H1 (cell line): ENCODE data around the gene ROPN1. TPM values are rescaled to one million over a fixed set of nuclear protein-coding genes. Genes with fewer than 3 reads are reported as not detected.

Experiments
- CTCF ChIA-PET: fragments of 300-600 bp; sonication (Branson Sonifier 250); formaldehyde crosslinking; loops from one replicate; lab custom pipeline; 2021; ENCODE audit not compliant: partially characterized antibody; lab: Charles Lee
- POLR2A ChIA-PET: fragments of 300-600 bp; sonication (Branson Sonifier 250); formaldehyde crosslinking; loops from one replicate; lab custom pipeline; 2021; ENCODE audit warnings: inconsistent platforms; ENCODE audit not compliant: partially characterized antibody; lab: Charles Lee
- DNase-seq, 2 experiments: peaks; one replicate each; pipeline versions ENCODE4 v3.0.0 to v3.0.0-alpha.2; 2010 to 2022; ENCODE audit warnings: low spot score in 2 of 2, low read depth in 1 of 2, mixed read lengths in 1 of 2
- FAIRE-seq: peaks from 2 replicates; lab custom pipeline; 2011; peaks lifted over from hg19 to GRCh38; lab: Jason Lieb, UNC
- H2AFZ ChIP-seq: 2 replicates; pipeline ENCODE4 v1.8.1; 2012; ENCODE audit warnings: low read length, inconsistent platforms
- H2AK5ac ChIP-seq: 2 replicates; pipeline ENCODE4 v1.6.1; 2013; ENCODE audit warnings: low read depth, low read length
- H2BK120ac ChIP-seq: replicated peaks from 2 replicates; pipeline ENCODE3; 2013; ENCODE audit warnings: low read depth, low read length, inconsistent platforms
- H2BK12ac ChIP-seq: 2 replicates; pipeline ENCODE4 v1.6.1; 2013; ENCODE audit warnings: low read depth, low read length
- H2BK15ac ChIP-seq: 2 replicates; pipeline ENCODE4 v1.6.1; 2013; ENCODE audit warnings: low read length
- H2BK20ac ChIP-seq: 2 replicates; pipeline ENCODE4 v1.6.1; 2013; ENCODE audit warnings: low read length
- H2BK5ac ChIP-seq: 2 replicates; pipeline ENCODE4 v1.6.1; 2013; ENCODE audit warnings: low read depth, low read length
- H3K14ac ChIP-seq: 2 replicates; pipeline ENCODE4 v1.6.1; 2013; ENCODE audit warnings: inconsistent platforms; ENCODE audit not compliant: insufficient read length
- H3K18ac ChIP-seq: 2 replicates; pipeline ENCODE4 v1.6.1; 2013; ENCODE audit warnings: low read length; ENCODE audit errors: extremely low read depth
- H3K23ac ChIP-seq: 2 replicates; pipeline ENCODE4 v1.6.1; 2013; ENCODE audit warnings: inconsistent platforms; ENCODE audit not compliant: insufficient read length
- H3K23me2 ChIP-seq: 2 replicates; pipeline ENCODE4 v1.6.1; 2013; ENCODE audit warnings: low read depth, low read length
- H3K27ac ChIP-seq: 2 replicates; pipeline ENCODE4 v1.6.1; 2011; ENCODE audit warnings: low read depth, low read length, inconsistent platforms
- H3K27me3 ChIP-seq, 4 experiments: replicated peaks in 1 of 4; 1 replicate in 1 of 4; 2 replicates in 3 of 4; pipeline versions ENCODE4 v1.6.1 to v1.8.1; 2011 to 2013; ENCODE audit warnings: low read length in 3 of 4, mild to moderate bottlenecking in 3 of 4, inconsistent platforms in 2 of 4, mixed read lengths in 2 of 4, moderate library complexity in 1 of 4; ENCODE audit not compliant: control insufficient read depth in 3 of 4, insufficient read depth in 3 of 4; ENCODE audit errors: extremely low read depth in 1 of 4
- H3K36me3 ChIP-seq, 4 experiments: 2 replicates each; pipeline versions ENCODE4 v1.6.1 to v1.8.1; 2011 to 2013; ENCODE audit warnings: mild to moderate bottlenecking in 4 of 4, low read length in 3 of 4, moderate library complexity in 2 of 4, control low read depth in 1 of 4, inconsistent platforms in 1 of 4; ENCODE audit not compliant: insufficient read depth in 4 of 4, control insufficient read depth in 2 of 4
- H3K4ac ChIP-seq: replicated peaks from 2 replicates; pipeline ENCODE3; 2013; ENCODE audit warnings: low read length, low read depth, mixed read lengths, inconsistent platforms; ENCODE audit not compliant: insufficient read length
- H3K4me1 ChIP-seq, 4 experiments: replicated peaks in 1 of 4; 1 replicate in 1 of 4; 2 replicates in 3 of 4; pipeline versions ENCODE4 v1.6.1 to v1.8.1; 2011 to 2013; ENCODE audit warnings: low read length in 3 of 4, inconsistent platforms in 2 of 4, mixed read lengths in 1 of 4; ENCODE audit not compliant: insufficient read depth in 4 of 4, control insufficient read depth in 3 of 4
- H3K4me2 ChIP-seq, 2 experiments: 2 replicates each; pipeline versions ENCODE4 v1.6.1 to v1.8.1; 2011 to 2013; ENCODE audit warnings: low read depth in 2 of 2, low read length in 2 of 2, control low read depth in 1 of 2, inconsistent platforms in 1 of 2, mild to moderate bottlenecking in 1 of 2; ENCODE audit not compliant: insufficient read depth in 1 of 2
- H3K4me3 ChIP-seq, 4 experiments: fragments of 200-600, 300-600 bp in 1 of 4; sonication (generic), shearing (Covaris generic), sonication (Bioruptor Twin) in 1 of 4; 2 replicates each; pipeline versions ENCODE4 v1.5.1 to v1.8.1; 2011 to 2016; ENCODE audit warnings: low read length in 4 of 4, low read depth in 3 of 4, control low read depth in 2 of 4, inconsistent platforms in 2 of 4, mild to moderate bottlenecking in 2 of 4, mixed read lengths in 1 of 4, moderate library complexity in 1 of 4; ENCODE audit not compliant: insufficient read depth in 2 of 4; ENCODE audit errors: extremely low read depth in 1 of 4
- H3K56ac ChIP-seq: replicated peaks from 2 replicates; pipeline ENCODE3; 2013; ENCODE audit warnings: low read depth, mild to moderate bottlenecking, mixed read lengths, low read length, inconsistent platforms; ENCODE audit not compliant: insufficient read length
- H3K79me1 ChIP-seq: 2 replicates; pipeline ENCODE4 v1.6.1; 2013; ENCODE audit warnings: low read depth, low read length, control low read depth
- H3K79me2 ChIP-seq, 2 experiments: 2 replicates each; pipeline versions ENCODE4 v1.6.1 to v1.8.1; 2012 to 2013; ENCODE audit warnings: low read length in 2 of 2, mild to moderate bottlenecking in 2 of 2, inconsistent platforms in 1 of 2; ENCODE audit not compliant: insufficient read depth in 2 of 2, control insufficient read depth in 1 of 2
- H3K9ac ChIP-seq, 4 experiments: replicated peaks in 1 of 4; 1 replicate in 1 of 4; 2 replicates in 3 of 4; pipeline versions ENCODE4 v1.6.1 to v1.8.1; 2011 to 2013; ENCODE audit warnings: low read depth in 3 of 4, low read length in 3 of 4, control low read depth in 2 of 4, mild to moderate bottlenecking in 2 of 4, moderate library complexity in 2 of 4, inconsistent platforms in 1 of 4; ENCODE audit errors: extremely low read depth in 1 of 4
- H3K9me3 ChIP-seq, 2 experiments: 2 replicates each; pipeline versions ENCODE4 v1.6.1 to v1.8.1; 2012 to 2013; ENCODE audit warnings: mild to moderate bottlenecking in 2 of 2, moderate library complexity in 2 of 2, control low read depth in 1 of 2, inconsistent platforms in 1 of 2, low read depth in 1 of 2, low read length in 1 of 2, mixed read lengths in 1 of 2; ENCODE audit not compliant: insufficient read depth in 2 of 2
- H4K20me1 ChIP-seq, 2 experiments: replicated peaks in 1 of 2; 2 replicates each; pipeline versions ENCODE3 to v1.8.1; 2011 to 2013; ENCODE audit warnings: inconsistent platforms in 2 of 2, low read length in 2 of 2, mild to moderate bottlenecking in 1 of 2; ENCODE audit not compliant: insufficient read depth in 2 of 2, control insufficient read depth in 1 of 2
- H4K5ac ChIP-seq: 2 replicates; pipeline ENCODE4 v1.6.1; 2013; ENCODE audit warnings: low read length, low read depth, mixed read lengths, inconsistent platforms; ENCODE audit not compliant: insufficient read length
- H4K8ac ChIP-seq: 2 replicates; pipeline ENCODE4 v1.8.0; 2013; ENCODE audit warnings: mild to moderate bottlenecking, moderate library complexity, low read length, inconsistent platforms; ENCODE audit not compliant: insufficient read depth; ENCODE audit errors: extremely low read depth
- H4K91ac ChIP-seq: replicated peaks from 2 replicates; pipeline ENCODE3; 2013; ENCODE audit warnings: low read length, mixed read lengths, inconsistent platforms; ENCODE audit not compliant: insufficient read length
- ASH2L ChIP-seq: fragments of 200-600, 300-600 bp; sonication (generic); IDR thresholded peaks from one replicate; pipeline ENCODE4 v1.7.1; 2017; ENCODE audit warnings: low read length
- CEBPB ChIP-seq: IDR thresholded peaks from 2 replicates; pipeline ENCODE4 v1.6.1; 2012; ENCODE audit warnings: low read depth, low read length
- CHD1 ChIP-seq: IDR thresholded peaks from 2 replicates; pipeline ENCODE4 v1.6.1; 2012; ENCODE audit warnings: low read depth, low read length, improper control_type of control experiment
- HDAC2 ChIP-seq, 2 experiments: fragments of 300-600 bp in 1 of 2; sonication (generic) in 1 of 2; IDR thresholded peaks; 2 replicates each; pipeline ENCODE4 v1.6.1; 2011 to 2012; ENCODE audit warnings: low read depth in 2 of 2, low read length in 2 of 2, mild to moderate bottlenecking in 2 of 2, moderate library complexity in 2 of 2, borderline replicate concordance in 1 of 2, inconsistent platforms in 1 of 2
- KDM4A ChIP-seq: IDR thresholded peaks from one replicate; pipeline ENCODE4 v1.7.1; 2012; ENCODE audit warnings: low read depth, mild to moderate bottlenecking, moderate library complexity, low read length, inconsistent platforms; ENCODE audit not compliant: severe bottlenecking
- MAFK ChIP-seq: IDR thresholded peaks from 2 replicates; pipeline ENCODE4 v1.6.1; 2012; ENCODE audit warnings: low read depth, mild to moderate bottlenecking, improper control_type of control experiment, low read length
- RXRA ChIP-seq: IDR thresholded peaks from 2 replicates; pipeline ENCODE4 v1.6.1; 2011; ENCODE audit warnings: low read depth, mild to moderate bottlenecking, low read length, moderate library complexity; ENCODE audit not compliant: insufficient read depth
- SAP30 ChIP-seq: fragments of 300-600 bp; sonication (generic); IDR thresholded peaks from 2 replicates; pipeline ENCODE4 v1.7.1; 2012; ENCODE audit warnings: low read length, moderate library complexity, mild to moderate bottlenecking, inconsistent platforms; ENCODE audit not compliant: insufficient read depth, insufficient replicate concordance
- SIN3A ChIP-seq, 2 experiments: IDR thresholded peaks in 1 of 2; conservative IDR thresholded peaks in 1 of 2; 2 replicates each; pipeline ENCODE4 v1.6.1; 2011 to 2012; ENCODE audit warnings: low read length in 2 of 2, improper control_type of control experiment in 1 of 2, low read depth in 1 of 2, mild to moderate bottlenecking in 1 of 2
- SIX5 ChIP-seq: IDR thresholded peaks from 2 replicates; pipeline ENCODE4 v1.6.1; 2011; ENCODE audit warnings: mild to moderate bottlenecking, low read depth, low read length
- SP1 ChIP-seq: IDR thresholded peaks from 2 replicates; pipeline ENCODE4 v1.6.1; 2011; ENCODE audit warnings: low read depth, low read length
- WGBS, 2 experiments: shearing (Covaris generic) in 1 of 2; methylation state at CpG; one replicate each; pipeline versions ENCODE4 v1.1.6 to v1.1.7; 2013 to 2015; ENCODE audit warnings: low lambda C conversion rate in 2 of 2, mixed read lengths in 2 of 2, inconsistent platforms in 1 of 2, low coverage in 1 of 2, missing lambda C conversion rate in 1 of 2; ENCODE audit not compliant: insufficient replicate concordance in 2 of 2, insufficient coverage in 1 of 2, insufficient read length in 1 of 2; ENCODE audit errors: extremely low coverage in 1 of 2, missing lambda C conversion rate in 1 of 2; 5-methylcytosine and 5-hydroxymethylcytosine counted together
- polyA plus RNA-seq, 7 experiments: library from polyadenylated mRNA; depleted of rRNA in 3 of 7; stranded (reverse) in 5 of 7; unstranded in 2 of 7; fragments of >200 nt in 5 of 7; fragments of 200-250 nt in 2 of 7; gene quantifications; 1 replicate in 5 of 7; 2 replicates in 1 of 7; 4 replicates in 1 of 7; pipeline versions ENCODE4 v1.2.1 to v1.2.3, GENCODE V29; 2011 to 2013; ENCODE audit warnings: missing spikeins in 2 of 7, mixed read lengths in 2 of 7
- total RNA-seq: library from RNA; stranded (reverse); fragmentation: NEBNext Ultra II Directional; extraction: Animal tissue kit (Norgen Biotek cat#: 25700); gene quantifications from 2 replicates; pipeline ENCODE4 v1.2.1, GENCODE V29; 2021
- TF ChIP-seq, protein P1 (sequence below): IDR thresholded peaks from 2 replicates; pipeline ENCODE4 v1.6.1; 2012; ENCODE audit warnings: low read length, inconsistent platforms

The ROPN1 gene
- total and polyA plus RNA-seq, 2 of the 8 experiments (the other 6 are each of a cell fraction or from before 2014, with no cell fraction given), result 0.03 TPM; not detected in 1

DNA sequence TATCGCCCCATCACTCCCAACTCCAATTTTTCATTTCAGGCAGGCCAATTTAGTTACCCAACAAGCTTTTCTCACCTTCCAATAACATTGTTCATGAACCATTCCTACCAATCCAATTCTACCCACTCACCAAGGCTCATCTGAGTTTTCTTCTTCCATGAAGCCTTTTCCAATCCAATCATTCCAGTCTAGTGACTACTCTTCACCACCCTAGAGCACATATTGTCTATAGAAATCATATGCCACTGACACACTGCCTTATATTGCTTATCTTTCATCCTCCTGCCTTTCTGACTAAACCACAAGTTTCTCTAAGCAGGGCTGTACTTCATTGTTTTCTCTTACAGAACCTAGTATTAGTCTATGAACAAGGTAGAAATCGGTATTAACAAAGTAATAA lies 42.3 kb downstream of the ROPN1 start:
- no peak overlapping the region for H3K27ac ChIP-seq
- peaks cover 5 to 83% (median 43%) of the 10 kb centered on the region in 4 experiments for H3K36me3 ChIP-seq
- H3K23me2 ChIP-seq, result no peaks in the 10 kb centered on the region
- FAIRE-seq (no peak), DNase-seq (no peak)
- CTCF ChIA-PET, result interaction anchor here (1.5 kb wide), 1 partner anchor 14 kb away, joined by 3 read pairs; no protein-coding TSS in a partner anchor
- no peak overlapping the region for H4K91ac ChIP-seq
- H3K9me3 ChIP-seq, result no peaks in the 10 kb centered on the region
- no peaks in the 10 kb centered on the region for H3K79me2 ChIP-seq
- H2BK15ac ChIP-seq, result no peak overlapping the region
- no peak overlapping the region for H3K56ac ChIP-seq
- H4K8ac ChIP-seq, result no peak overlapping the region
- H3K23ac ChIP-seq, result no peak overlapping the region
- H2AFZ ChIP-seq, result no peak overlapping the region
- H2BK5ac ChIP-seq, result no peak overlapping the region
- H2BK20ac ChIP-seq, result no peak overlapping the region
- 94% methylated on average over 2 of the region's 2 CpGs; no CpG with 5 or more reads in 1 of the 2 experiments for WGBS, 2 experiments
- no peak overlapping the region for H4K5ac ChIP-seq
- H3K4ac ChIP-seq, result no peak overlapping the region
- no peak overlapping the region for H2BK12ac ChIP-seq
- H3K18ac ChIP-seq, result no peak overlapping the region
- no peaks in the 10 kb centered on the region for H3K27me3 ChIP-seq
- H3K4me3 ChIP-seq, result no peak overlapping the region
- H3K4me1 ChIP-seq, result no peaks in the 10 kb centered on the region
- H2BK120ac ChIP-seq, result no peak overlapping the region
- H3K4me2 ChIP-seq, result no peak overlapping the region
- H4K20me1 ChIP-seq, result no peaks in the 10 kb centered on the region
- POLR2A ChIA-PET, result interaction anchor here (1.0 kb wide), 1 partner anchor 11 kb away, joined by 4 read pairs; the partner anchor contains the start of gene CCDC14
- H3K79me1 ChIP-seq, result no peaks in the 10 kb centered on the region
- no peak overlapping the region for H3K9ac ChIP-seq
- H2AK5ac ChIP-seq, result no peak overlapping the region
- no peak overlapping the region for H3K14ac ChIP-seq
- TF ChIP-seq SIN3A (conservative IDR thresholded peaks at IDR 0.05 in 1 of 2, IDR thresholded peaks at IDR 0.05 in 1 of 2; ENCODE audit: low read depth in 1 of 2, low read length in 2 of 2) (no peak), CHD1 (no peak), RXRA (no peak), SAP30 (no peak), KDM4A (no peak), CEBPB (no peak), SP1 (no peak), MAFK (no peak), HDAC2 (IDR thresholded peaks at IDR 0.05; ENCODE audit: borderline replicate concordance in 1 of 2, low read depth in 2 of 2, low read length in 2 of 2) (no peak), SIX5 (no peak), ASH2L (no peak)
- TF ChIP-seq, protein P1, sequence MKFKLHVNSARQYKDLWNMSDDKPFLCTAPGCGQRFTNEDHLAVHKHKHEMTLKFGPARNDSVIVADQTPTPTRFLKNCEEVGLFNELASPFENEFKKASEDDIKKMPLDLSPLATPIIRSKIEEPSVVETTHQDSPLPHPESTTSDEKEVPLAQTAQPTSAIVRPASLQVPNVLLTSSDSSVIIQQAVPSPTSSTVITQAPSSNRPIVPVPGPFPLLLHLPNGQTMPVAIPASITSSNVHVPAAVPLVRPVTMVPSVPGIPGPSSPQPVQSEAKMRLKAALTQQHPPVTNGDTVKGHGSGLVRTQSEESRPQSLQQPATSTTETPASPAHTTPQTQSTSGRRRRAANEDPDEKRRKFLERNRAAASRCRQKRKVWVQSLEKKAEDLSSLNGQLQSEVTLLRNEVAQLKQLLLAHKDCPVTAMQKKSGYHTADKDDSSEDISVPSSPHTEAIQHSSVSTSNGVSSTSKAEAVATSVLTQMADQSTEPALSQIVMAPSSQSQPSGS, result no peak
